HG03521 (cell line): Measurements from ENCODE around the gene ATG7.
"Not testable (repeated sequence)": the region's sequence is repeated elsewhere in the genome, so short reads cannot be mapped to it uniquely, and the experiment has no call there.

Source experiments
- ATAC-seq: cut with Tn5 transposase; IDR thresholded peaks from one replicate; pipeline ENCODE4 v1.9.1; 2021; ENCODE audit warnings: mild to moderate bottlenecking, moderate library complexity; ENCODE audit not compliant: unreplicated experiment

Gene ATG7

GRCh38 chr3:11251807-11252176 lies 20.4 kb upstream of the ATG7 start:
- ATAC-seq = no peak

DNA sequence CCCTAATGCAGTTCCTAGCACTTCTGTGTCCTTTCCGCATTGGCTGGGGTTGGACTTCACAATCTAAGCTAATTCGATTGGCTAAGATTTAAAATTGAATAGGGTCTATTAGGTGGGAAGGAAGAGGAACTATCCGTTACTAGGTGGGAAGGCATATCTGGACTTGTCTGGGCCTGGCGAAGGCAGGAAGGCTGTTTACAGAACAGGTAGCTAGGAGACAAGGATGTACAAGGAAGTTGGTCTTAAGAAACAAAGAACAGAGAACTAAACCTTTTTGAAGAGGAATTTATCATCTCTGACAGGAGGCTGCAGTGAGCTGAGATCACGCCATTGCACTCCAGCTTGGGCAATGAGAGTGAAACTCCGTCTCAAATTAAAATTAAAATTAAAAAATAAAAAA lies 17.3 kb upstream of the ATG7 start:
- ATAC-seq = no peak

GRCh38 chr3:11255537-11255936 lies 16.7 kb upstream of the ATG7 start:
- ATAC-seq = not testable (repeated sequence)

GRCh38 chr3:11258958-11259357 lies 13.2 kb upstream of the ATG7 start:
- ATAC-seq = no peak

DNA sequence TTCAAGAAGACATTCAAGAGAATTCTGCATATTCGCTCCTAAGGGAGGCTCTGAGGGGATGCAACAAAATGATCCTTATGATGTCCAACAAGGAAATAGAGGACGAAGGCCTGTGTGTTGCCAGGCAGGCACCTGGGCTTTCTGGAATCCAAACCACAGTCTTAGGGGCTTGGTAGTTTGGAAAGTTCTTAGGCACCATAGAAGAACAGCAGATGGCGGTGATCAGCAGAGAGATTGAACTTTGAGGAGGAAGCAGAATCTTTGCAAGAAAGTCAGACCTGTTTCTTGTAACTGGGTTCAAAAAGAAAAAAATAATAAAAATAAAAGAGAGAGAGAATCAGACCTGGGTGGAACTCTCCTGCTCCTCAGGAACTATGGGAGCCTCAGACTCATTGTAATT lies 11.7 kb upstream of the ATG7 start:
- ATAC-seq = no peak

GRCh38 chr3:11269007-11269406 lies 3.2 kb upstream of the ATG7 start:
- no peak for ATAC-seq

GRCh38 chr3:11272906-11273574 lies 843 bp downstream of the ATG7 start:
- ATAC-seq = no peak

DNA sequence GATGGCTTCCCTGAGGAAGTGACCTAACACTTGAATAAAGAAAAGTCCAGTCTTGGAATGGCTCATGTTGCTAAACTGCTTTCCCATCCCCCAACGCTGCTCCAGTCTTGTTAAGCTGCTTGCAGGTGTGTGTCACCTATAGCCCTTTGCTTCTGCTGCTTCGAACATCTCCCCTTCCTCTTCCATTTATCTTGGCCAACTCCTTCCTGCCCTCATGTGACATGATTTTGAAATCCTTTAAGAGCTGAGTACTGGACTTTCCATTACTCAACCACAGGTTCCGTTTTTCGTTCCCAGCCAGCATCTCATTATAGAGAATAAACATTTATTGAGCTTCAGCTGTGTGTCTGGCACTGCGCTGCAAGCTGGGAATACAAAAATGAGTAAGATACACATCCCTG lies 1.7 kb downstream of the ATG7 start:
- ATAC-seq = no peak

- ATAC-seq = no peak
Observed at GRCh38 chr3:11274566-11275142, 2.5 kb downstream of the ATG7 start.

- ATAC-seq = no peak
Observed at GRCh38 chr3:11275926-11276325, 3.7 kb downstream of the ATG7 start.

DNA sequence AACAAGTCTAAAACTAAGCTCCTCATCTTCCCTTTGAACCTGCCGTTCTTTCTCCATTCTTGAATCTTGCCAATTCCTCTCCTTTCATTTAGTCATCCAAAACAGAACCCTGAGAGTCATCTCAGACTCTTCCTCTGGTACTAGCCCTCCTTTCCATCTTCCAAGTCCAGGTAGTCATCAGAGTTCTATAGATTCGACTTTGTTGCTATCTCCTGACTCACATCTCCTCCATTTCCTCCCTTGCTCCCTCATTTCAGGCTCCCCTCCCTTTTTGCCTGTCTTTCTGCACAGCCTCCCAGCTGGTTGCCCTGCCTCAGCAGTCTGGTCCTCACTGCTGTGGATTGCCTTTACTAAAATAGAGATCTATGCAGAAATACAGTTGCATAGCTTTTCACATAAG lies 4.7 kb downstream of the ATG7 start:
- no peak for ATAC-seq

DNA sequence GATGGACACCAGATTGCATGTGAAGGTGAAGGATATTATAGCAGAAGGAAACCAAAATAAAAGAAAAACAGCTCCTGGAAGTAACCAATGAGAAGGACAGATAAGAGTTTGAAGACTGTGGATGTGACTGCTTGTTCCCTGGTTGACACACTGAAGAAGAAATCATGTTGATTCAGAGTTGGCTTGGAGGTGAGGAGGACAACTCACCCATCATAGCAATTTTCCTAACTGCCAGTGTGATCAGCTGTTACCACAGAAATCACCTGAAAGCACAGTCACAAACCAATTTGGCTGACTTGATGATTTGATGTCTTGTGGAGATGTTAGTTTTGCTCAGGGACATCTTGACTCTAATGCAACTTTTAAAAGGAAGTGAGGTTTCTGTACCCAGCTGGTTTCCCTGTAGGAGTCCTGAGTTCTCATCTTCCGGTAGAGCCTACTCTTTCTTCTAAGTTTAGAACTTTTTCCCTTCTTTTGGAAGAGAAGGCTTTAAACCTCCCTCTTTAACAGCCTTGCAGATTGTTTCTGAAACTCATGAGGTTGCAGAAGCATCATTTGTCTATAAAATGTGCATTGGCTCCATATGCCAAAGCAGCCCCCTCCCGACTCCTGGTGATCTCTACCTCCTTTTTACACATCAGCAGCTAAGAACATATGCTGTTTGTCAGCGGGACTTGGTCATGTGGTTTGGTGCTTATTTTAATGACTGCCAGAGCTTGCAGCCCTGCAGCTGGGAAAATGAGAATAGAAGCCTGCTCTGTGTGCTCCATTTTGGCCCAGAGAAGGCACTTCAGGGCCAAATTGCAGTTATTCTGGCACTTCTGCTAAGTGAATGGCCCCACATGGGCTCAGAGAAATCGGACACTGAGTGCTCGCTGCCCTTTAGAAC lies 10.3 kb downstream of the ATG7 start:
- no peak for ATAC-seq

DNA sequence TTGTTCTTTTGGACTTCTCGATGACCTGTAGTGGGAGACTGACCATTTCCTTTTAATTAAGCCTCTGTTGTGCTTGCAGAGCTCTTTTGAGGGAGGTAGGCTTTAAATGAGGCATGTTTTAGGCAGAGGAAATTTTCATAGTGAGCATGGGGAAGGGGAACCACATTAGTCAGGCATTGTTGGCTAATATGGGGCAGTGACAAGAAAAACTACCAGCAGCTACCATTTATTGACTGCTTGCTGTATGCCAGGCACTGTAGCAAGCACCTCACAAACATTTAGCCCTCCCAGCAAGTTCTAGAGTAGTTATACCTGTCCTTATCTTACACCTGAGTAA lies 10.9 kb downstream of the ATG7 start:
- no peak for ATAC-seq

DNA sequence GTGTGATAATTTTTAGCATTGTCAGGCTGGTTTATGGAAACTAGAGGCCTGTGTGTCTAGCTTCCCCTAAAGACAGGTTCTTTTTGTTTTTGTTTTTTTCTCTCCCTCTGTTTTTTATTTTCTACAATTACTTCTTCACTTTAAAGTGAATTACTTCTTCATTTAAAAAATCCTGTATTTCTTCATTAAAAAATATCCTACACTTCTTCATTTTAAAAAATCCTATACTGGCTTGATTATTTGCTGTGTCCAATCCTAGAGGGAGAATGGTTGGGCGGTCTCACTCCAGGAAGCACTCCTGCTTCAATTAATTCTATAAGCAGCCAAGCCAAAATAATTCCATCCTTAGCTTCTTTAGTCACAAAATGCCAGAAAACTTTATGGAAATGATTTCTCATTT lies 11.8 kb downstream of the ATG7 start:
- ATAC-seq = no peak

- ATAC-seq = no peak
Observed at GRCh38 chr3:11285471-11285870, 13.3 kb downstream of the ATG7 start.

DNA sequence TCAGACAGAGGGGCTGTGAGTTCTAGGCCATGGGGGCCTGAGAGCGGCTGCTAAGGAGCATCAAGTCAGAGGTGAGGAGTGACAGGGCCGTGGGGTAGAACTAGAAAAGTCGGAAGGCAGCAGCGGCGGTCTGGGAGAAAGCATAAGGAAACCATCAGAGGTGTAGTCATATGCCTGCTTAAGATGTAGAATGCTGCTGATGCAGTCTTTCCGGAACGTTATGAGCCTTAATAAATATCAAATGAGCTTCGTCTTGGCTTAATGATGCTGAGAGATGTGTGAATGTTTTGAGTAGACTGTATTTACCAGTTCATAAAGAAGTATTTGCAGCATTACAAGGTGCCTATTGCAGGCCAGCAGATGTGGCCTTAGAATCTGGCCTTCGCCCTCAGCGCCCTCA lies 15.2 kb downstream of the ATG7 start:
- no peak for ATAC-seq

DNA sequence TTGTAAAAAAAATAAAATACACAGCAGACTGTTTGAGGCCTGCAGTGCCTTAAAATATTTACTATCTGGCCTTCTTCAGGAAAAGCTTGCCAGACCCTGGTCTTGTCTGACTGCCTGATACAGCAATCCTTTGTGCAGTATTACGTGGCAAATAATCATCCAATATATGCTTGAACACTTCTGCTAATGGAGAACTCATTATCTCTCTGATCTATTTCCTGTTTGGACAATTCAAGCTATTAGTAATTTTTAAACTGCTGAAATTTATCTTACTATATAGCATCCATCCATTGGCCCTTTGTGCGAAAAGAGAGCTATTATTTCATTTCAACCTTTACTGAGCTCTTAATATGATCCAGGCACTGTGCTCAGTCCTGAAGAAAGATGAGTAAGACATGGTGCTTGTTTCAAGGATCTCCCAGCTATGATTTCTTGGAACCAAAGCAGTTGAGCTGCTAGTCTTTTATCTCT lies 15.9 kb downstream of the ATG7 start:
- no peak for ATAC-seq

DNA sequence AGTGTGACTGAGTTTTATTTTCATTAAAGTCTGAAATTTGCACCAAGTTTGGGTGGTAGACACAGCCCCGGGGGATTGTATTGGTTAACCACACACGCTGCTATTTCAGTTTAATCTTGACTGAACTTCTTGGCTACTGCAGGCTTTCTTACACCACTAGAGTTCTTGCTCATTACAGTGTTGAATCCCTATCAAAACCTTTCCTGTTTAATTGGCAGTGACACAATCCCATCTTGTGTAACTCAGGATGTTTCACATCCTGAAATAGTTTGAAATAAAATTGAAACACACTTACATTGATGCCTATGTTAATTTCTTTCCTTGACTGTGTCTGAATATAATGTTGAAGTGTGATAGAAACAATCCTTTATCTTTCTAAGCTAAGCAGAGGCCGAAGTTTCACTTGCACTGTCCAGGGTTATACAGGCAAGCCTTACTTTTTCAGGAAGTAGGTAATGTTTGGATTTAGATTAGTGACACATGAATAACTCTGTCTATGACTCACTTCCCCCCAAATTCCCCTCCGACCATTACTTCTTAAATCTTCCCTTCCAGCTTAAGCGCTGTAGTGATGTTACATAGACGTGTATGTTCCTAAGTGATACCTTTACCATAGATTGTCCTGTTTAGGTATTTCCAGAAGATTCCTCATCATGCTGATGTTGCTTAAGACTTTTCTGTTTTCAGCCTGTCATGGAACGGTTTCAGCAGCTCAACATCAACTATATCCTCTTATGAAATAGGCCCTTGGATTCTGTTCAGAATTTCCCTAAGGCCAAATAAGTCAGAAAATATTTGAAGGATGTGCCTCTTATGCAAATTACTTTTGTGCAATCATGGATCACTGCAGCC lies 16.8 kb downstream of the ATG7 start:
- ATAC-seq = peak; percentile 66

DNA sequence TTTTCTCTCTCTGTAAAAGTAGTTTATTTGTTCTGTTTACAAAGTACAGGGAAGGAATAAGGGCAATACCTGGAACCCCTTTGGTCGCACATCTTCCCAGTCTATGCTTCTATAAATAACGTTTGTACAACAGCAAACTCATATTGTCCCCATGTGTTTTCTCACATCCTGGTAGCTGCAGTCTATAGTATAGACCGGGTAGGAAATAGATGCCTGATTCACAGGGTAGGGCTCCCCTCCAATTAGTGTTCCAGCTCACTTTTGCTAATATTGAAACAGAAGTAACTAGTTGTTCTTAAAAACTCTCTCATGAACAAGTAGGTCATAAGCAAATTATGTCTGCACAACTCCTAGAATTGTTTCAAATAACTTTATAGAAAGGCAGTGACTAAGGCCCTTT lies 17.7 kb downstream of the ATG7 start:
- ATAC-seq = no peak

DNA sequence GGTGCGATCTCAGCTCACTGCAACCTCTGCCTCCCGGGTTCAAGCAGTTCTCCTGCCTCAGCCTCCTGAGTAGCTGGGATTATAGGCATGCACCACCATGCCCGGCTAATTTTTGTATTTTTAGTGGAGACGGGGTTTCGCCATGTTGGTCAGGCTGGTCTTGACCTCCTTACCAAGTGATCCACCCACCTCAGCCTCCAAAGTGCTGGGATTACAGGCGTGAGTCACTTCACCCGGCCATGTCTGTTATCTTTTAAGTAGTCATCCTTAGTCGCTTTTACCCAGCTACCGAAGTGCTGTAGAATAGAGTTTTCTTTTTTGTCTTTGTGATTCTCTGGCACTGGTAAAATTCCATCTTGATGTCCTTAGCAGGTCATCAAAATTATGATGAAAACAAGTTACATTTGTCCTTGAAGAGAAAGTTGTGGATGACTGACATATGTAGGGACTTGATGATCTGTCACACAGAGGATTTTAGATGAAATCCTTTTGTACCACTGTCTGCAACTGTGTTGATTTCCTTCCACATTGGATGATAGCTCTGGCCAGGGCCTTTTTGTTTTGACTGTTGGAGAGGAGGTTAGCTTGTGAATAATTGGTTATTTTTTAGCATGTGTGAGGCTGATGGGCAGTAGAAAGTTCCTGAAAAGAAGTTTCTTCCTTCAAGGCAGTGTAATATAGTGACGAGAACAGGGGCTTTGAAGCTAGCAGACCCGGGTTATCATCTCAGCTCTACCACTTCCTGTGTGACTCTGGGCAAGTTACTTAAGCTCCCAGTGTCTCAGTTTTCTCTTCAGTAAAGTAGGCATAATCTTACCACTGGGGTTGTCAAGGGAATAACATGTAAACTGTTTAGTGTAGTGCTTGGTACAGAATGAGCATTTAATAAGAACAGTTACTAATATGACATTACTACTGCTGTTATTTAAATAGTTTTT lies 18.8 kb downstream of the ATG7 start:
- no peak for ATAC-seq
